Neural progenitor cell (in vitro differentiated cells): Measurements from ENCODE around the gene TMEM115.

Experiments
- EZH2 ChIP-seq: fragments of 200-600 bp; sonication (generic); IDR thresholded peaks from 2 replicates; pipeline ENCODE4 v1.6.1; 2017; ENCODE audit warnings: antibody characterized with exemption, mild to moderate bottlenecking, moderate library complexity
- TF ChIP-seq, protein P1 (sequence below): fragments of 200-600 bp; sonication (generic); IDR thresholded peaks from 2 replicates; pipeline ENCODE4 v1.5.1; 2017; ENCODE audit warnings: antibody characterized with exemption, mild to moderate bottlenecking

DNA sequence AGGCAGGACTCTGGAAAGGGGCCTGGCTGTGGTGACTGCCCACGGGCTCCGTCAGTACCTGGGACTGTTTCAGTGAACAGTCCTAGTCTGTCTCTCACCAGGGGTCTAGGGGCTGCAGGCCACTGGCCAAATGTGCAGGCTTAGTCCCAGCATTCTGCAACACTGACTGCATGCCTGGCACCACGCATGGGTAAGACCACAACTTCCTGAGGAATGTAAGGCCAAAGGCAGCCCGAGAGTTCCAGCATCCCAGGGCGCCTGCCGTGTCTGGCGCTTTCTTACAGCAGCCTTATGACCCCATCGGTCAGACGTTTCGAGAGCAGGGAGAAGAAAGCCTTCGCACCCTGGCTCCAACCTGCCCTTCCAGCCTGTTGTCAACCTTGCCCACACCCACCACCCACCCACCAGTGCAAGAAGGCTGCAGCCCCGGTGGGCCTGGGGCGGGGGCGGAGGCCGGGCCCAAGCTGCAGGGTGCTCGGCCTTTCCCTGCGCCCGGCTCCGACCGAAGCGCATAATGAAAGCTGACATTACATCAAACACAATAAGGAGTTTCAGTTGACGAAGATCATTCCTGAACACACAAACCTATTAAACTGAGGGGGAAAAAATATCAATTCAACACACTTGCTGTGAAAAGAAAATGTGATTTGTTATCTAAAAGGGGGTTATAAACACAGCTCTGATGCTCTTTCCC is 29.5 kb upstream of the TMEM115 start:
- TF ChIP-seq, protein P1, sequence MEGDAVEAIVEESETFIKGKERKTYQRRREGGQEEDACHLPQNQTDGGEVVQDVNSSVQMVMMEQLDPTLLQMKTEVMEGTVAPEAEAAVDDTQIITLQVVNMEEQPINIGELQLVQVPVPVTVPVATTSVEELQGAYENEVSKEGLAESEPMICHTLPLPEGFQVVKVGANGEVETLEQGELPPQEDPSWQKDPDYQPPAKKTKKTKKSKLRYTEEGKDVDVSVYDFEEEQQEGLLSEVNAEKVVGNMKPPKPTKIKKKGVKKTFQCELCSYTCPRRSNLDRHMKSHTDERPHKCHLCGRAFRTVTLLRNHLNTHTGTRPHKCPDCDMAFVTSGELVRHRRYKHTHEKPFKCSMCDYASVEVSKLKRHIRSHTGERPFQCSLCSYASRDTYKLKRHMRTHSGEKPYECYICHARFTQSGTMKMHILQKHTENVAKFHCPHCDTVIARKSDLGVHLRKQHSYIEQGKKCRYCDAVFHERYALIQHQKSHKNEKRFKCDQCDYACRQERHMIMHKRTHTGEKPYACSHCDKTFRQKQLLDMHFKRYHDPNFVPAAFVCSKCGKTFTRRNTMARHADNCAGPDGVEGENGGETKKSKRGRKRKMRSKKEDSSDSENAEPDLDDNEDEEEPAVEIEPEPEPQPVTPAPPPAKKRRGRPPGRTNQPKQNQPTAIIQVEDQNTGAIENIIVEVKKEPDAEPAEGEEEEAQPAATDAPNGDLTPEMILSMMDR = no peak
- no peak for TF ChIP-seq EZH2
